Bone marrow (tissue), 2 donors: ENCODE results near the gene ZMIZ2.
"Not testable (repeated sequence)": the region's sequence is repeated elsewhere in the genome, so short reads cannot be mapped to it uniquely, and the experiment has no call there.

ENCODE experiments used
- DNase-seq, 2 donors: peaks; one replicate each; lab custom pipeline; 2025; lab: John Stamatoyannopoulos, UW

The ZMIZ2 gene

DNA sequence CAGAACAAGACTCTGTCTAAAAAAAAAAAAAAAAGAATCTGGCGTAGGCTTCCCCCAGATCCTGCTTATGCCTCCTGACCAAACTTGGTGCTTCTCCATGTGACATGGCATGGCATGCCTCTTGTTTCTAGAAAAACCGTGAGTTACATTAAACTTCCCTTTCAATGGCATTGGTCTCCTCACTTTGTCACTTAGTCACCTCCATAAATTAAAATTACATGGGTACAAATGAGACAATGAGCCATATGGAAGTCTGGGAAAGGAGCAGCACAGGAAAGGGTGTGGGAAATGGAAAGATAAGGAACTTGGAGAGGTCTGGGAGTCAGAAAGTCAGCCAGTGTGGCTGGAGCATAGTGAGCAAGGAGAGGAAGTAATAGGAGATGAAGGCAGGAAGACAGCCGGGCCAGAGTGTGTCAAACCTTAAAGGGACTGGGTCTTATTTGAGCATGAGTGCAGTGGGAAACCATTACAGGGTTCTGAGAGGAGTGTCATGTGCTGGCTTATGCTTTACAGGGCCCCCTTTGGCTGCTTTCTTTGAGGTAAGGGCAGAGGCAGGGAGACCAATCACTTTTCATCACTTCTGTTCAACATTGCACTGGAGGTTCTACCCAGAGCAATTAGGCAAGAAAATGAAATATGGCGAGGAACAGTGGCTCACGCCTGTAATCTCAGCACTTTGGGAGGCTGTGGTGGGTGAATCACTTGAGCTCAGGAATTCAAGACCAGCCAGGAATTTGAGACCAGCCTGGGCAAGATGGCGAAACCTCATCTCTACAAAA lies 21.3 kb upstream of the ZMIZ2 start:
- DNase-seq: no peak

DNA sequence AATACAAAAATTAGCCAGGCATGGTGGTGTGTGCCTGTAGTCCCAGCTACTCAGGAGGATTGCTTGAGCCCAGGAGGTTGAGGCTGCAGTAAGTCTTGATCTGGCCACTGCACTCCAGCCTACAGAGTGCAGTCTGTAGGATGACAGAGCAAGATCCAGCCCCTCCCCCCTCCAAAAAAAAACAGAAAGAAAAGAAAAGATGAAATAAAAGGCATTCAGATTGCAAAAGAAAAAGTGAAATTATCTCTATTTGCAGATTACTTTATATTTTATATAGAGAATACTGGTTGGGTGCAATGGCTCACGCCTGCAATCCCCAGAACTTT lies 20.7 kb upstream of the ZMIZ2 start:
- DNase-seq: no peak

DNA sequence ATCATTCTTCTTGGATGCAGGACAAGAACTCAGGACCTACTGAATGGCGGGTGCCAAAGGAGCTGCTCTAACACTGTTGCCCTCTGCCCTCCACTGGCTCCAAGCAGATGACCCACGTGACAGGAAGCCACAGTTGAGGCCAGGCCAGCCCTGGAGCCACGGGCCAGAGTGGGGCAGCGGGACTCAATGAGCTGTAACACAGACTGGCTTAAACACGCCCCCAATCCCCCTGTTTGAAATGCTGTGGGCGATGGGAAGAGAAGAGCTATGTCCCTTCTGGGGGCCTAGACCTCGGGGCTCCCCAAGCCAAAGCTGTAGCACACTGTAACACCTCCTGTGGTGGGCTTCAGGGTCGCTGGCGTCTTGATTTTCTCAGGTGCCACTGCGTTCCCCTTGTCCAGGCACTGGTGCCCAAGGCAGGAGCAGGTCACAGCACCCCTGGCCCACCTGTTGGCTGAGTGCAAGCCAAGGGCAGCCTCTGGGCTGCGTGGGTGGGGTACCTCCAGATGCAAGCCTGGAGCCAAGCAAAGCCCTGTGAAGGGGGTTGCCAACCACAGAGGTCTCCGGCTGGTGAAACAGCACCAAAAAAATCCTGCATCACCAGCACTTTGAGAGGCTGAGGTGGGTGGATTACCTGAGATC lies 18.6 kb upstream of the ZMIZ2 start:
- DNase-seq: no peak

DNA sequence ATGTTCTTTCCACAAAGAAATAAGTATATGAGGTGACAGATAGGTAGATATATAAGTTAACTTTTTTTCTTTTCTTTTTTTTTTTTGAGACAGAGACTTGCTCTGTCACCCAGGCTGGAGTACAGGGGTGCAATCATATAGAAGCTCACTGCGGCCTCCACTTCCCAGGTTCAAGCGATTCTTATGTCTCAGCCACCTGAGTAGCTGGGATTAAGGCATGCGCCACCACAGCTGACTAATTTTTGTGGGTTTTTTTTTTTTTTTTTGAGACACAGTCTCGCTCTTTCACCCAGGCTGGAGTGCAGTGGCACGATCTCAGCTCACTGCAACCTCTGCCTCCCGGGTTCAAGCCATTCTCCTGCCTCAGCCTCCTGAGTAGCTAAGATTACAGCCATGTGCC lies 15.7 kb upstream of the ZMIZ2 start:
- DNase-seq: not testable (repeated sequence)

DNA sequence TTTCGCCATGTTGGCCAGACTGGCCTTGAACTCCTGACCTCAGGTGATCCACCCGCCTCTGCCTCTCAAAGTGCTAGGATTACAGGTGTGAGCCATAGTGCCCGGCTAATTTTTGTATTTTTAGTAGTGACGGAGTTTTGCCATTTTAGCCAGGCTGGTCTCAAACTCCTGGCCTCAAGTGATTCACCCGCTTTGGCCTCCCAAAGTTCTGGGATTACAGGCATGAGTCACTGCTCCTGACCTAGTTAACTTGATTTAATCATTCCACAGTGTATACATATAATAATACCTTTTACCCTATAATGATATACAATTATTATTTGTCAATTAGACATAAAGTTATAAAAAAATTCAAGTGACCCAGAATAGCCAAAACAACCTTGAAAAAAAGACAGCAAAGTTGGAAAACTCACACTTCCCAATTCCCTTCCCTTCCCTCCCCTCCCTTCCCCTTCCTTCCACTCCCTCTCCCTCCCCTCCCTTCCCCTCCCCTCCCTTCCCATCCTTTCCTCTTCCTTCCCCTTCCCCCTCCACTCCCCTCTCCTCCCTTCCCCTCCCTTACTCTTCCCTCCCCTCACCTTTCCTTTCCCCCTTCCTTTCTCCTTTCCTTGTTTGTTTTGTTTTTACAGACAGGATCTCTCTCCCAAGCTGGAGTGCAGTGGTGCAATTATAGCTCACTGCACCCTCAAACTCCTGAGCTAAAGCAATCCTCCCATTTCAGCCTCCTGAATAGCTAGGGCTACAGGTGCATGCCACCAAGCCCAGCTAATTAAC lies 14.8 kb upstream of the ZMIZ2 start:
- DNase-seq: no peak

DNA sequence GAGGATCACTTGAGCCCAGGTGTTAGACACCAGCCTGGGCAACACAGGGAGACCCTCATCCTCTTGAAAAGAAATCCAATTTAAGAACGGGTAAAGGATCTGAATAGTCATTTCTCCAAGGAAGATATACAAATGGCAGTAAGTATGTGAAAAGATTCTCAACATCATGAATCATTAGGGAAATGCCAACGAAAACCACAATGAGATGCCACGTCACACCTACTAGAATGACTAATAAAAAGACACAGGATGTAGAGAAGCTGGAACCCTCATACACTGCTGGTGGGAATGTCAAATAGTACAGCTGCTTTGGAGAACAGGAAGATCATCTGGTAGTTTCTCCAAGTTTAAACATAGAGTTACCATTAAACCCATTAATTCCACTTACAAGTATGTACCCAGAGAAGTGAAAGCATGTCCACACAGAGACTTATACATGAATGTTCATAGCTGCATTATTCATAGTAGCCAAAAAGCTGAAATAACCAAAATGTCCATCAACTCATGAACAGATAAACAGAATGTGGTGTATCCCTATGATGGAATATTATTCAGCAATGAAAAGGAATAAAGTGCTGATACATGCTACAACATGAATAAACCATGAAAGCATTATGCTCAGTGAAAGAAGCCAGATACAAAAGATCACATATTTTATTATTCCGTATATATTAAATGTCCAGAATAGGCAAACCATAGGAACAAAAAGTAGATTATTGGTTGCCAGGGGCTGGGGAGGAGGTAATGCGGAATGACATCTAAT lies 13.1 kb upstream of the ZMIZ2 start:
- DNase-seq: peak; percentile 15 to 89

DNA sequence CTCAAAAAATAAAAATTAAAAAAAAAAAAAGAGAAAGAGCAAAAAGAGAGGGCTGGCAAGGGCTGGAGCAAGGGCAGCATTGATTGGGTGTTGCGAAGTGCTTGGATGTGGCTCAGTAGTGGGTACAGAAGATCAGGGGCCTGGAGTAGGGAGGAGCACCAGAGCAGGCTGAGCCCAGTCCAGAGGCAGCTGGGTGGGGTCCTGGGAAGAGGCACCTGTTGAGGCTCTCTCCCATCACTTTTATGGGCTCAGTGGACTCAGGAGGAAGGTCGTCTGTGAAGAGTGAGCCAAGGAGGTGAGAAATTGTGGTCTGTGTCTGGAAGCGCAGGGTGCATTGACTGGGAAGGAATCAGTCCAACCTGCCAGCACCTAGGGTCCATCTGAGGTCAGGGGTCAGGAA lies 11.8 kb upstream of the ZMIZ2 start:
- no peak for DNase-seq

DNA sequence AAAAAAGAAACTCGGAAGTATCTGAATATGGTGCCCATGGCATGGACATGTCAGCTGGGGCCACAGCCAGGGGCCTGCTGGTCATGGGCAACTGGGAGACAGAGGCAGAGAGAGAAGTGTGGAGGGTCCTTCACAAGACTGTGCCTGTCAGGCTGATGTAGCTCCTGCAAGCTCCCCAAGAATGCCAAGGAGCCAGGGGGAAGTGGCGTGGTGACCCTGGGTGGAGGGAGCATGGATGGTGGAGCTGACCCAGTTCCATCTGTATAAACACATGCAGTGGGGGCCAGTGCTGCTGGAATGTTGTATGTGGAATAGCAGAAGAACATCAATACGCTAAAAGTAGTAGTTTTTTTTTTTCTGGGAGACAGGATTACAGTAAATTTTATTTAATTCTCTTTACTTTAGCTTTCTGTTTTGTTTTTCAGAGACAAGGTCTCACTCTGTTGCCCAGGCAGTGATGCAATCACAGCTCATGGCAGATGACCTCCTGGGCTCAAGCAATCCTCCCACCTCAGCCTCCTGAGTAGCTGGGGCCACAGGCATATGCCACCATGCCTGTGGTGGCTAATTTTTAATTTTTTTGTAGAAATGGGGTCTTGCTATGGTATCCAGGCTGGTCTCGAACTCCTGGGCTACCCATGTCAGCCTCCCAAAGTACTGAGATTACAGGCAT lies 10.5 kb upstream of the ZMIZ2 start:
- no peak for DNase-seq

DNA sequence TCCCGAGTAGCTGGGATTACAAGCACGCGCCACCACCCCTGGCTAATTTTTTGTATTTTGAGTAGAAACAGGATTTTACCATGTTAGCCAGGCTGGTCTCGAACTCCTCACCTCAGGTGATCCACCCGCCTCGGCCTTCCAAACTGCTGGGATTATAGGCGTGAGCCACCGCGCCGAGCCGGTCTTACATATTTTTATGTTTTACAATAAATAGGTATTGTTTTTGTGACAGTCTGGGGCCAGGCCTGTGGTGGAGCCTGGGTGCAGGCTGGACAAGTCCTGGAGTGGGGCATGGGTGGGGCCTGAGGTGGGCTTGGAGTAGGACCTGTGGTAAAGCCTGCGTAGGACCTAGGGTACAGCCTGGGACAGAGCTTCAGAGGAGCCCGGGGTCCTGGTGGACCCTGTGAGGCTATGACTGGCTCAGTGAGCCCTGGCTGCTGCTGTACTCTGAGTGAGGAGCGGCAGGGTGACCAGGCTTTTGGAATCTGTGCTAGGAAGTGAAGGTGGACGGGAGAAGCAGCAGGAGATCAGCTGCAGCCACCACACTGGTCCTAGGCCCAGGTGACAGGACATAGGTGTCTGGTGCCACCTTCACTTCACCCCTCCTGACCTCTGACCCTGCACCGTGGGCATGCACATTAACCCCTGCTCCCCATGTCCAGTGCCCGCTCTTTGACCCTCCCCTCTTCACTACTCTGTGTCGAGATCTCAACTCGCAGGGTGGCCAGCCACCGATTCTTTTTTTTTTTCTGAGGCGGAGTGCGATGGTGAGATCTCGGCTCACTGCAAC lies 9.6 kb upstream of the ZMIZ2 start:
- DNase-seq: no peak

DNA sequence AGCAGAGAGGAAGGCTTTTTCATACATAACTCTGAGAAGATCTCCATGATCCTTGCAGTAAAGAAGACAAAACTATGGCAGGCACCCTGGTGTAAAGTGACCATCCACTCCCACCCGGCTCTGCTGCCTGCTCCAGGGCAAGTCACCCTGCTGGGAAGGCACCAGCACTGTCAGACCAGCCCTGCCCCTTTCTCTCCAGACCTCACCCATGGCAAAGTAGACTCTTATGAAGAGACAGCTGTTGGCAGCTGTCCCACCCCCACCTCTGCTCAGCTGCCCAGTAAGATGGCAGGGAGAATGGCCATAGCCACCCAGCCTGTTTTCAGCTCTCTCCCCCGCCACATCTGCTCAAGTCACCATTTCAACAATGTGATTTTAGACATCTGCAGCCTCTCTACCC lies 8.6 kb upstream of the ZMIZ2 start:
- no peak for DNase-seq

DNA sequence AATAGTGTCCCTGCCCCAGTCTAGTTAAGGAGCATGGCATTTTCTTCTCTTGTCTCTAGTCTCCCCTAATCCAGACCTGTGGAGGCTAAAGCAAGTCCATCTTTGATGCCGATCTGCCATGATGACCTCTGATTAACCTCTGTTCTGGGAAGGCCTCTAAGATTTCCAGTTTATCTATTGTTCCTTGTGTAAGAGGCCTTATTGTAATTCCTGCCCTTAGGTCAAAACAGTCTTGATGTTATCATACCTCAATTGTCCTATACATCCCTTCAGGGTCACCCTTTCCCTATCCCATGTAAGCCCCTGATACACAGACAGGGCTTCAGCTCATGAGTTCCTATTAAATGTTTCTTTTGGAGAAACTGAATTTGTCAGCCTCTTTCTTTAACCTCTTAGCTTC lies 4.9 kb upstream of the ZMIZ2 start:
- DNase-seq: no peak

DNA sequence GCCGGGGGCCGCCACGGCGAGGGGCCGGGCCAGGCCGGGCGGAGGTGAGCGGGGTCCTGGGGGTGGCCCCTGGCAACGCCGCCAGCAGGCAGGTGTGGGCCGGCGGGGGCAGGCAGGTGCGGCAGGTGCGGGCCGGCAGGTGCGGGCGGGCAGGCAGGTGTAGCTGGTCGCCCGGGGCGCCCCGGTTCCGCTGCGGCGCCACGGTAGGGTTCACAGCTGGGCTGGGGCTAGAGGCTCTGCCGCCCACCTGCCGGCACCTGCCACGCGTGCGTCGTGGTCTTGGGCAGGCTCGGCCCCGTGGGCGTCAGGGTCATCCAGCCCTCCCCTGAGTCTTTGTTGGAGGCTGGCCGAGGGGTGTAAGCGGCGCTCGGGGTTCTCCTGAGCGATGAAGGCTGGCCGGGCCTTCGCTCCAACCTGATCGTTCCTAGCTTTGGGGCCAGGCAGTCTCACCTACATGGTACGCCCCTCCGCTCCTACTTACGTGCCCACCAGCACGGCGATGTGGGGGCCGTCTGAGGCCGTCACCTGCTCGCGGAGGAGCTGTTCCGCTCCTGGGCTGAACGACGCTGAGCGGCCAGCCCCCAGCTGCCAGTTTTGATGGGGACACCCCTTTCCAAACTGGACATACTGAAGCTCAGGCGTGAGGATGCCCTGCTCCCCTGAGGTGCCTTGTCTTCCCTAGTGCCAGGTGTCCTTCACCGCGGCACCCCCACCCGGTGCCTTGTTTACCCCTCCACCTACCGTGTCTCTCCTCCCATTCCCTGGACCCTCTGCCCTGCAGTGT lies 493 bp downstream of the ZMIZ2 start:
- DNase-seq: no peak

DNA sequence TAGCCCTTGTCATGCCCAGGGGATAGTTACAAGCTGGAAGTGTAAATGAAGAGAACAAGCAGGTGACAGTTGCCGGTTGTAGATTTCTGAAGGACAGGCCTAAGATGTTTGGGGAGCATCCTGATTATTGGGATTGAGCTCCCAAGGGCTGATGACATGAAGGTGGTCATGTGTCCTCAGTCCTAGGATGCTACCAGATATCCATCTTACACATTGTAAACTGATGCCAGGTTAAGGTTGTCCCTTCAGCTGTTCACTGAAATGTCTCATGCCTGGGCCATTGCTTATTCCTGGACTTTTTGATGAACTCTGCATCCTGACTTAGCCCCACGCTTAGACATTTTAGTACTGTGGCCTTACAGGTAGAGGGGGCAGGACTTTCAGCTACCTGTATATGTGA lies 1.3 kb downstream of the ZMIZ2 start:
- DNase-seq: no peak

DNA sequence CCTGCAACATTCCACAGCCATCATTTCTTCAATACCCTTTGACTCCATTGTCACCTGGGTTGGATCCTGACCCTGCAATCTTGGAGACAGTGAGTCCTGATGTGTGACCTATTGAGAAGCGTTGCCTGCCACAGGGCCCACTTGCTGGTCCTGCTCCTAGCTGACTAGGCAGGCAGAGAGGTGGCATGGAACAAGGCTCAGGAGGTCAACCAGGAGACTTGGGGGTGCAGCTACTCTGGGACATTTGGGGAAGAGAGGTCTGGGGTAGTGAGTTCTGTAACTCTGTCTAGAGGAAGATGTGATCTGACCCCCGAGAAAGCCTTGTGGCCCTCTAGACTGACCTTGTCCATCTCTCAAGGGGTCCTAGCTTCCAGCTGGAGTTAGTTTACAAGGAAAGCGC lies 1.8 kb downstream of the ZMIZ2 start:
- DNase-seq: no peak

DNA sequence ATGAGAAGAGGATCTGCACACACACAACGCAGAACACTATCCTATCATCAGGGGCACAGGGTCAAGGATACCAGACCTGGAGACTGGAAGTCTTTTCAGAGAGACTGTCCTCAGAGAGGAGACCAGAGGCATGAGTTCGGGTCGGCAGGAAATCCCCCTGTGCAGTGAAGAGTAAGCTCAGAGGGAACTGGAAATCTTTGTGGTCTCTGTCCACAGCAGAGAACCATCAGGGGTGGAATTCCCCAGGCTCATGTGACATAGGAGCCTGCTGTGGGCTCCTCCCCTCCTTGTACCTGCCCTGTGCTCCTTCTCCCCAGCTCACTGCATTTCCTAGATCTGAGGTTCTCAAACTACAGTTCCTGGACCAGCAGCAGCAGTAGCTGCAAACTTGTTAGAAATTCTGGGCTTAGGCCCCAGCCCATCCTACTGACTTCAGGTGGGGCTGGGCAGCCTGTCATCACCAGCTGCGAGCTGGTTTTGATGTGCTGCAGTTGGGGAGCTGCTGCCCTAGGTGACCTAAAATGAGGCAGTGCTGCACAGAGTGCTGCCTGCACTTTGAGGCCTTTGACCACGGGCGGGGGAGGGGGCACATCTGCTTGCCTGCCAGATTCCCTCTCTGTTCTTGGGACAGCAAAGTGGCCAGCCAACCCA lies 2.4 kb downstream of the ZMIZ2 start:
- peak in 1 of 2 donors; percentile 7 for DNase-seq

DNA sequence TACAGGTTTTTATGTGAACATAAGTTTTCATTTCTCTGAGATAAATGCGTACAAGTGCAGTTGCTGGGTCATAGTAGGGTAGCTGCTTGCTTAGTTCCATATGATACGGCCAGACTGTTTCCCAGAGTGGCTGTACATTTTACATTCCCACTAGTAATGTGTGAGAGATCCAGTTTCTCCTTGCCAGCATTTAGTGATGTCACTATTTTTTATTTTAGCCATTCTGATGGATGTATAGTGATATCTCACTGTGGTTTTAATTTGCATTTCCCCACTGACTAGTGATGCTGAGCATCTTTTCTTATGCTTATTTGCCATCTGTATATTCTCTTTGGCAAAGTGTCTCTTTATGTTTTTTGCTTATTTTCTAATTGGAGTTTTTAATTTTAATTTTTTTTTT lies 4.2 kb downstream of the ZMIZ2 start:
- no peak for DNase-seq

DNA sequence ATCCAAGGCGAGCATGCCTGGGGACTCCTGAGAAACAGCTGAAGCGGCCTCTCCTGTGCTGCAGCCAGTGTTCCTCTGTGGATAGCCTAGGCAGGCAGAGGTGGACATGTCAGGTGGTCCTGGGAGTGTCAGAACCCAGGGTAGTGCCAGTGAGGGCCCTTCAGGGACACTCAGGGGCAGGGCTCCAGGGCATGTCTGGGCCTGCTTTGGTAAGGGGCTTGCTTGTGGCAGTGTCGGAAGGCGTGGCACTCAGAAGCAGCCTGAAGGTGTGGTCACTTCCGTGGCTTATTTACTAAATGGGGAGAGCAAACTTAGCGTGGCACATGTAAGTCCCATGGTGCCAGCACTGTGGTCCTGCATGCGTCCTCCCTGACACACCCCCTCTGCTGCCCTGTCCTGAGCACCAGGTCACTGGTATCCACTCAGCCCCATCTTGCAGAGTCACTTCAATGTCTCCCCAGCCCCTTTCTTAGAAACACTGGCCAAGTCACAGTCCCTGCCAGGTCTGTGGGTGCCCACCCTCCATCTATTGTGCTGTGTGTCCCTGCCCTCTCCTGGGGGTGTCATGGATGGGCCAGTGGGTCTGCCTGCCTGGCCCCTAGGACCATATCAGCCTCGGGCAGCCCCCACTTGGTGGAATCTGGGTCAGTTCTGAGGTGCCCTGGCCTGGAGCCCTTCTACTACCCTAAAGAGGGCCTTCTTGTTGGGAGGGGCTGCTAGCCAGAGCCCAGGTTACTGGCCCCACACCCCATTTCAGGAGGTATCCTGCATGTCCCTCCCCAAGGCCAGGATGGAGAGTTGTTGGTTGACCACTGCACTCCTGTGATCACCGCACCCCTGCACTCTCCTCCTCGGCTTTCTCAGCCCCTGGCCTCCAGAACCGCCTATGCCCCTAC lies 6.4 kb downstream of the ZMIZ2 start:
- no peak for DNase-seq

DNA sequence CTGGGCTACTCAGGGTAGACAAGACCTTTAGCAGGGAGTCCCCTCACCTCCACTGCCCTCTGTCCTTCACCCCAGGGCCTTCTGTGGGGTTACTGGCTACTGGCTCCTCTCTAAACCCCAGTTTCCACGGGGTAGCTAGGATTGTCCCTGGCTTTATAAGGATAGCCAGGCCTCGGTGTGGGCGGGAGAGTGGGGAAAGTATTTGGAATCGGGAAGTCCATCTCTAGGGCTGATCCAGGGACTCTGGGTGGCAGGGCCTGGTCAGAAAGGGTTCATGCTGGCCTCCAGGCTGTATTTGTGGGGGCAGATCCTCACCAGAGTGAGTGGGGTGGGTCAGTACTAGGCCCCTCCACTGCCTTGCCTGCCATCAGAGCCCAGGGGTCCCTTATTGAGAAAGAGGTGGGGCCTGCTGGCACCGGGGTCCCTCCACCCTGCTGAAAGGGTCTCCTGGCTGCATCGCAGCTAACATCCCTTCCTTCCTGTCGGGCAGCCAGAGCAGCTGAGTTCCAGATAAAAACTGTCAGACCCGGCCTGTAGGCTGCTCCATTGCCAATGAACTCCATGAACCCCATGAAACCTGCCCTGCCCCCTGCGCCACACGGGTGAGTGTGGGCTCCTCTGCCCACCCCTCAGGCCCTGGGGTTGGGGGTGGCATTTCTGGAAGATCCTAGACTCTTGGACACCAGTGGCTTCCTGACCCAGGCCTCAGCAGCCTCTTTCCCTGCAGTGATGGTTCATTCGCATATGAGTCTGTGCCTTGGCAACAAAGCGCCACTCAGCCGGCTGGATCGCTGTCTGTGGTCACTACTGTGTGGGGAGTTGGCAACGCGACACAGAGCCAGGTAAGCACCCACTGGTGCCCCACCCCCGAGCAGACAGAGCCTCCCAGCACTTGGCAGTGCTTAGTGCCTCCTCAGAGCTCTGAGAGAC lies 7.3 kb downstream of the ZMIZ2 start:
- no peak for DNase-seq
